Measurements from ENCODE around the gene RPS15A. TPM values are rescaled to one million over a fixed set of nuclear protein-coding genes. Genes with fewer than 3 reads are reported as not detected.
"Not testable (repeated sequence)": the region's sequence is repeated elsewhere in the genome, so short reads cannot be mapped to it uniquely, and the experiment has no call there.

The RPS15A gene
- total RNA-seq, 1 experiment from 2014 or later: 1,701 TPM

DNA sequence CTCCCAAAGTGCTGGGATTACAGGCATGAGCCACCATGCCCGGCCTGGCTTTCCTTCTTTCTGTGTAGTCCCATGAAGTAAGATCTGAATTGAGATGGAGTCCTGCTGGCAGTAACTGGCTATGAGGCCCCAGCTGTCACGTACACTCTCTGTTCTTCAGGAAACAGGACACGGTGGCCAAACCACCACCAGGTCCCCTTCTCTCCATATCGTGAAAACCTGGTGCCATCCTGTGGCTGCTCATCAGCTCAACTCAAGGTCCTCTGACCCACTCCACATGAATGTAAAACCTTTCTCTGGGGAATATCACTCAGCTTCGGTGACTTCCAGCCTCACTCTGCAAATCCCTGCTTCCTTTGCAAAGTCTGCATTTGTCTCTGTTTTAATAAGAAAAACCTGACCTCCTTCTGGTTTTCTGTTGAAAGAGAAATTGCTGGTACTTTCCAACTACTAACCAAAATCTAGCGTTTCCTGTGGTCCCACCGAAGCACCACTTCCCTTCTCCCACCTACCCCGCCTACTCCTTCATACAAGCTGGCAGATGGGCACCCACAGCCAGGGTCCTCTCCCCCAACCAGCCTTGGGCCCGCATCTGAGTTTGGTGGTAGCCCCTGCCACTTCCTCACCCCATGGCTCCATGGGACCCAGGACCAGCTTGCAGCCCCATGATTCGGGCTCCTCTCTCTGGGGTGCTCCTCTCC lies 32.0 kb downstream of the RPS15A start:
- DNase-seq (ENCODE audit: low read depth): not testable (repeated sequence)

DNA sequence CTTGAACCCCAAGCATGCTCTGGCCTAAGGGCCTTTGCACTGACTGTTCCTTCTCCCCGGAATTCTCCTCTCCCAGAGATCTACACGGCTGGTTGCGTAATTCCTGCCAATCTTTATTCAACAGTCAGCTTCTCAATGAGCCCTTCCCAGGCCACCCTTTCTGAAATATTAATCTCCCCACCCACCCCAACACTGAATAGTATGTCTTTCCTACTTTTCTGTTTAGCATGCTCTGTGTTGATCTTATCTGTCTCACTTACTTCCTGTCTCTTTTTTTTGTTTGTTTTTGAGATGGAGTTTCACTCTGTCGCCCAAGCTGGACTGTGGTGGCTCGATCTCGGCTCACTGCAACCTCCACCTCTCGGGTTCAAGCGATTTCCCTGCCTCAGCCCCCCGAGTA lies 33.5 kb downstream of the RPS15A start:
- DNase-seq (ENCODE audit: low read depth): not testable (repeated sequence)

DNA sequence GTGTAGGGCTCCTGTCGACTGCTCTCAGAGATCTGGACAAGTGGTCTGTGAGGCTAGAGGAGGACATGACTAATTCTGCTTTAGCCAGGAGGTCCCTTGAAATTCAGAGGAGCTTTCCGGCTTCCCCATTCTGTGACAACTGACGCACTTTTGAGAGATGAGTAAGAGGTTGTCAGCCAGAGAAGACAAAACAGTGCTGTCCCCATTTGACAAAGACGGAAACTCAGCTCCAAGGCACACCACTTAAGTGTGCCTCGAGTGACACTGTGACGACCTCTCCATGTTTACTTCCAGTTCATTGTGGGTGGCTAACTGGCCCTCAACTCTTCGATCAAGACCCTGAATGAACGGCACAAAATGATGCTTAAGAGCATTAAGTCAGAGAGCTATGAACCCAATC lies 47.3 kb downstream of the RPS15A start:
- DNase-seq (ENCODE audit: low read depth): not testable (repeated sequence)

DNA sequence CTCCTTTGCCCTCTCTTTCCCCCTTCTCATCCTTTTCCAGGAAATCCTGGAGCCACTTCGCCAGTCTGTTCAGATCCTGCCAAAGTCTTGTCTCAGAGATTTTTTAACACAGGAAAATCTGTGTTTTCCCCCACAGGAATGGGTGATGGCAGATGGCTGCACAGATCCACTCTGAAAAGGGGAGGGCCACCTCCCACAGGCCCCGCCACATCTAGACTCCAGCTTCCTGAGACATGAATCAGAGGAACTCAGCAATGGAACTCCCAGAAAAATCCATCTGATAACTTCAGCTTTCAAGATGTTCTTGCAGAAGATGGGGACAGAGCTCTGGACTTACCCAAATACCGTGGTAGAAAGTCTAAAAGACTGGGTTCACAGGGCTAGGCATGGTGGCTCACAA lies 50.1 kb downstream of the RPS15A start:
- not testable (repeated sequence) for DNase-seq (ENCODE audit: low read depth)

DNA sequence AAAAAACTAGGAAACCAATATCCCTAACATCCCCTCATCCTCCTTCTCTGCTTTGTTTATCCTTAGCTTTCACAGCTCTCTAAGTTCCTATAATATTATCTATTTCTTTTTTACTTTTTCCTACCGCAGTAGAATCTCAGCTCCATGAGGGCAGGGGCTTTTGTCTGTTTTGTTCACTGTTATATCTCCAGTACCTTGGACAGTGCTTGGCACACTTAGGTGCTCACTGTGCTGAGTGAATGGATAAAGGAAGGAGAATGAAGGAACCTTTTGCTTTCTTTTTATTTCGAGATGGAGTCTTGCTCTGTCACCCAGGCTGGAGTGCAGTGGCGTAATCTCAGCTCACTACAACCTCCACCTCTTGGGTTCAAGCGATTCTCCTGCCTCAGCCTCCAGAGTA lies 51.4 kb downstream of the RPS15A start:
- not testable (repeated sequence) for DNase-seq (ENCODE audit: low read depth)

DNA sequence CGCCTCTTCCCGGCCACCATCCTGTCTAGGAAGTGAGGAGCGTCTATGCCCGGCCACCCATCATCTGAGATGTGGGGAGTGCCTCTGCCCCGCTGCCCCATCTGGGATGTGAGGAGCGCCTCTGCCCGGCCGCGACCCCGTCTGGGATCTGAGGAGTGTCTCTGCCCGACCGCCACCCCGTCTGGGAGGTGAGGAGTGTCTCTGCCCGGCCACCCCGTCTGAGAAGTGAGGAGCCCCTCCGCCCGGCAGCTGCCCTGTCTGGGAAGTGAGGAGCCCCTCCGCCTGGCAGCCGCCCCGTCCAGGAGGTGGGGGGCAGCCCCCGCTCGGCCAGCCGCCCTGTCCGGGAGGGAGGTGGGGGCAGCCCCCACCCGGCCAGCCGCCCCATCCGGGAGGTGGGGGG lies 55.9 kb downstream of the RPS15A start:
- not testable (repeated sequence) for DNase-seq (ENCODE audit: low read depth)

Other genes starting within 250 kb of the RPS15A start
- gene NOMO2, start 228.2 kb downstream of the RPS15A start, total RNA-seq (2014; rRNA removed; shearing (Covaris generic)): 136 and 209 TPM in 2 replicates
- 474 and 485 TPM in 2 replicates for gene ARL6IP1, start 11.2 kb upstream of the RPS15A start, total RNA-seq (2014; rRNA removed; shearing (Covaris generic))
- 16.0 and 34.7 TPM in 2 replicates for gene SMG1, start 136.1 kb upstream of the RPS15A start, total RNA-seq (2014; rRNA removed; shearing (Covaris generic))
- gene TMC7, start 193.6 kb upstream of the RPS15A start, total RNA-seq (2014; rRNA removed; shearing (Covaris generic)): 0.20 and 0.71 TPM in 2 replicates

All from M059J (cell line).